H1 (cell line): Measurements from ENCODE around the gene MBD3L2B. TPM values are rescaled to one million over a fixed set of nuclear protein-coding genes. Genes with fewer than 3 reads are reported as not detected.

ENCODE experiments used
- CTCF ChIA-PET: fragments of 300-600 bp; sonication (Branson Sonifier 250); formaldehyde crosslinking; loops from one replicate; lab custom pipeline; 2021; ENCODE audit not compliant: partially characterized antibody; lab: Charles Lee
- POLR2A ChIA-PET: fragments of 300-600 bp; sonication (Branson Sonifier 250); formaldehyde crosslinking; loops from one replicate; lab custom pipeline; 2021; ENCODE audit warnings: inconsistent platforms; ENCODE audit not compliant: partially characterized antibody; lab: Charles Lee
- DNase-seq, 2 experiments: peaks; one replicate each; pipeline versions ENCODE4 v3.0.0 to v3.0.0-alpha.2; 2010 to 2022; ENCODE audit warnings: low spot score in 2 of 2, low read depth in 1 of 2, mixed read lengths in 1 of 2
- FAIRE-seq: peaks from 2 replicates; lab custom pipeline; 2011; peaks lifted over from hg19 to GRCh38; lab: Jason Lieb, UNC
- H2AFZ ChIP-seq: 2 replicates; pipeline ENCODE4 v1.8.1; 2012; ENCODE audit warnings: low read length, inconsistent platforms
- H2AK5ac ChIP-seq: 2 replicates; pipeline ENCODE4 v1.6.1; 2013; ENCODE audit warnings: low read depth, low read length
- H2BK120ac ChIP-seq: replicated peaks from 2 replicates; pipeline ENCODE3; 2013; ENCODE audit warnings: low read depth, low read length, inconsistent platforms
- H2BK12ac ChIP-seq: 2 replicates; pipeline ENCODE4 v1.6.1; 2013; ENCODE audit warnings: low read depth, low read length
- H2BK15ac ChIP-seq: 2 replicates; pipeline ENCODE4 v1.6.1; 2013; ENCODE audit warnings: low read length
- H2BK20ac ChIP-seq: 2 replicates; pipeline ENCODE4 v1.6.1; 2013; ENCODE audit warnings: low read length
- H2BK5ac ChIP-seq: 2 replicates; pipeline ENCODE4 v1.6.1; 2013; ENCODE audit warnings: low read depth, low read length
- H3K14ac ChIP-seq: 2 replicates; pipeline ENCODE4 v1.6.1; 2013; ENCODE audit warnings: inconsistent platforms; ENCODE audit not compliant: insufficient read length
- H3K18ac ChIP-seq: 2 replicates; pipeline ENCODE4 v1.6.1; 2013; ENCODE audit warnings: low read length; ENCODE audit errors: extremely low read depth
- H3K23ac ChIP-seq: 2 replicates; pipeline ENCODE4 v1.6.1; 2013; ENCODE audit warnings: inconsistent platforms; ENCODE audit not compliant: insufficient read length
- H3K23me2 ChIP-seq: 2 replicates; pipeline ENCODE4 v1.6.1; 2013; ENCODE audit warnings: low read depth, low read length
- H3K27ac ChIP-seq: 2 replicates; pipeline ENCODE4 v1.6.1; 2011; ENCODE audit warnings: low read depth, low read length, inconsistent platforms
- H3K27me3 ChIP-seq, 4 experiments: replicated peaks in 1 of 4; 1 replicate in 1 of 4; 2 replicates in 3 of 4; pipeline versions ENCODE4 v1.6.1 to v1.8.1; 2011 to 2013; ENCODE audit warnings: low read length in 3 of 4, mild to moderate bottlenecking in 3 of 4, inconsistent platforms in 2 of 4, mixed read lengths in 2 of 4, moderate library complexity in 1 of 4; ENCODE audit not compliant: control insufficient read depth in 3 of 4, insufficient read depth in 3 of 4; ENCODE audit errors: extremely low read depth in 1 of 4
- H3K36me3 ChIP-seq, 4 experiments: 2 replicates each; pipeline versions ENCODE4 v1.6.1 to v1.8.1; 2011 to 2013; ENCODE audit warnings: mild to moderate bottlenecking in 4 of 4, low read length in 3 of 4, moderate library complexity in 2 of 4, control low read depth in 1 of 4, inconsistent platforms in 1 of 4; ENCODE audit not compliant: insufficient read depth in 4 of 4, control insufficient read depth in 2 of 4
- H3K4ac ChIP-seq: replicated peaks from 2 replicates; pipeline ENCODE3; 2013; ENCODE audit warnings: low read length, low read depth, mixed read lengths, inconsistent platforms; ENCODE audit not compliant: insufficient read length
- H3K4me1 ChIP-seq, 4 experiments: replicated peaks in 1 of 4; 1 replicate in 1 of 4; 2 replicates in 3 of 4; pipeline versions ENCODE4 v1.6.1 to v1.8.1; 2011 to 2013; ENCODE audit warnings: low read length in 3 of 4, inconsistent platforms in 2 of 4, mixed read lengths in 1 of 4; ENCODE audit not compliant: insufficient read depth in 4 of 4, control insufficient read depth in 3 of 4
- H3K4me2 ChIP-seq, 2 experiments: 2 replicates each; pipeline versions ENCODE4 v1.6.1 to v1.8.1; 2011 to 2013; ENCODE audit warnings: low read depth in 2 of 2, low read length in 2 of 2, control low read depth in 1 of 2, inconsistent platforms in 1 of 2, mild to moderate bottlenecking in 1 of 2; ENCODE audit not compliant: insufficient read depth in 1 of 2
- H3K4me3 ChIP-seq, 4 experiments: fragments of 200-600, 300-600 bp in 1 of 4; sonication (generic), shearing (Covaris generic), sonication (Bioruptor Twin) in 1 of 4; 2 replicates each; pipeline versions ENCODE4 v1.5.1 to v1.8.1; 2011 to 2016; ENCODE audit warnings: low read length in 4 of 4, low read depth in 3 of 4, control low read depth in 2 of 4, inconsistent platforms in 2 of 4, mild to moderate bottlenecking in 2 of 4, mixed read lengths in 1 of 4, moderate library complexity in 1 of 4; ENCODE audit not compliant: insufficient read depth in 2 of 4; ENCODE audit errors: extremely low read depth in 1 of 4
- H3K56ac ChIP-seq: replicated peaks from 2 replicates; pipeline ENCODE3; 2013; ENCODE audit warnings: low read depth, mild to moderate bottlenecking, mixed read lengths, low read length, inconsistent platforms; ENCODE audit not compliant: insufficient read length
- H3K79me1 ChIP-seq: 2 replicates; pipeline ENCODE4 v1.6.1; 2013; ENCODE audit warnings: low read depth, low read length, control low read depth
- H3K79me2 ChIP-seq, 2 experiments: 2 replicates each; pipeline versions ENCODE4 v1.6.1 to v1.8.1; 2012 to 2013; ENCODE audit warnings: low read length in 2 of 2, mild to moderate bottlenecking in 2 of 2, inconsistent platforms in 1 of 2; ENCODE audit not compliant: insufficient read depth in 2 of 2, control insufficient read depth in 1 of 2
- H3K9ac ChIP-seq, 4 experiments: replicated peaks in 1 of 4; 1 replicate in 1 of 4; 2 replicates in 3 of 4; pipeline versions ENCODE4 v1.6.1 to v1.8.1; 2011 to 2013; ENCODE audit warnings: low read depth in 3 of 4, low read length in 3 of 4, control low read depth in 2 of 4, mild to moderate bottlenecking in 2 of 4, moderate library complexity in 2 of 4, inconsistent platforms in 1 of 4; ENCODE audit errors: extremely low read depth in 1 of 4
- H3K9me3 ChIP-seq, 2 experiments: 2 replicates each; pipeline versions ENCODE4 v1.6.1 to v1.8.1; 2012 to 2013; ENCODE audit warnings: mild to moderate bottlenecking in 2 of 2, moderate library complexity in 2 of 2, control low read depth in 1 of 2, inconsistent platforms in 1 of 2, low read depth in 1 of 2, low read length in 1 of 2, mixed read lengths in 1 of 2; ENCODE audit not compliant: insufficient read depth in 2 of 2
- H4K20me1 ChIP-seq, 2 experiments: replicated peaks in 1 of 2; 2 replicates each; pipeline versions ENCODE3 to v1.8.1; 2011 to 2013; ENCODE audit warnings: inconsistent platforms in 2 of 2, low read length in 2 of 2, mild to moderate bottlenecking in 1 of 2; ENCODE audit not compliant: insufficient read depth in 2 of 2, control insufficient read depth in 1 of 2
- H4K5ac ChIP-seq: 2 replicates; pipeline ENCODE4 v1.6.1; 2013; ENCODE audit warnings: low read length, low read depth, mixed read lengths, inconsistent platforms; ENCODE audit not compliant: insufficient read length
- H4K8ac ChIP-seq: 2 replicates; pipeline ENCODE4 v1.8.0; 2013; ENCODE audit warnings: mild to moderate bottlenecking, moderate library complexity, low read length, inconsistent platforms; ENCODE audit not compliant: insufficient read depth; ENCODE audit errors: extremely low read depth
- H4K91ac ChIP-seq: replicated peaks from 2 replicates; pipeline ENCODE3; 2013; ENCODE audit warnings: low read length, mixed read lengths, inconsistent platforms; ENCODE audit not compliant: insufficient read length
- BRCA1 ChIP-seq: IDR thresholded peaks from 2 replicates; pipeline ENCODE4 v1.6.1; 2012; ENCODE audit warnings: low read depth, low read length, improper control_type of control experiment
- HDAC2 ChIP-seq, 2 experiments: fragments of 300-600 bp in 1 of 2; sonication (generic) in 1 of 2; IDR thresholded peaks; 2 replicates each; pipeline ENCODE4 v1.6.1; 2011 to 2012; ENCODE audit warnings: low read depth in 2 of 2, low read length in 2 of 2, mild to moderate bottlenecking in 2 of 2, moderate library complexity in 2 of 2, borderline replicate concordance in 1 of 2, inconsistent platforms in 1 of 2
- JUN ChIP-seq: IDR thresholded peaks from 2 replicates; pipeline ENCODE4 v1.6.1; 2011; ENCODE audit warnings: low read depth, mild to moderate bottlenecking, improper control_type of control experiment, low read length
- NANOG ChIP-seq: IDR thresholded peaks from 2 replicates; pipeline ENCODE4 v1.6.1; 2011; ENCODE audit warnings: low read length, low read depth, mild to moderate bottlenecking, inconsistent platforms; ENCODE audit not compliant: insufficient read depth, poor library complexity, severe bottlenecking
- SIRT6 ChIP-seq: IDR thresholded peaks from one replicate; pipeline ENCODE4 v1.7.1; 2012; ENCODE audit warnings: low read length, inconsistent platforms
- SRF ChIP-seq: IDR thresholded peaks from 2 replicates; pipeline ENCODE4 v1.6.1; 2011; ENCODE audit warnings: mild to moderate bottlenecking, low read depth, low read length, moderate library complexity
- USF2 ChIP-seq: IDR thresholded peaks from 2 replicates; pipeline ENCODE4 v1.6.1; 2011; ENCODE audit warnings: low read length, improper control_type of control experiment
- WGBS, 2 experiments: shearing (Covaris generic) in 1 of 2; methylation state at CpG; one replicate each; pipeline versions ENCODE4 v1.1.6 to v1.1.7; 2013 to 2015; ENCODE audit warnings: low lambda C conversion rate in 2 of 2, mixed read lengths in 2 of 2, inconsistent platforms in 1 of 2, low coverage in 1 of 2, missing lambda C conversion rate in 1 of 2; ENCODE audit not compliant: insufficient replicate concordance in 2 of 2, insufficient coverage in 1 of 2, insufficient read length in 1 of 2; ENCODE audit errors: extremely low coverage in 1 of 2, missing lambda C conversion rate in 1 of 2; 5-methylcytosine and 5-hydroxymethylcytosine counted together
- polyA plus RNA-seq, 7 experiments: library from polyadenylated mRNA; depleted of rRNA in 3 of 7; stranded (reverse) in 5 of 7; unstranded in 2 of 7; fragments of >200 nt in 5 of 7; fragments of 200-250 nt in 2 of 7; gene quantifications; 1 replicate in 5 of 7; 2 replicates in 1 of 7; 4 replicates in 1 of 7; pipeline versions ENCODE4 v1.2.1 to v1.2.3, GENCODE V29; 2011 to 2013; ENCODE audit warnings: missing spikeins in 2 of 7, mixed read lengths in 2 of 7
- total RNA-seq: library from RNA; stranded (reverse); fragmentation: NEBNext Ultra II Directional; extraction: Animal tissue kit (Norgen Biotek cat#: 25700); gene quantifications from 2 replicates; pipeline ENCODE4 v1.2.1, GENCODE V29; 2021
- TF ChIP-seq, protein P1 (sequence below): IDR thresholded peaks from 2 replicates; pipeline ENCODE4 v1.6.1; 2012; ENCODE audit warnings: low read length, inconsistent platforms

Gene MBD3L2B
- total and polyA plus RNA-seq, 2 of the 8 experiments (the other 6 are each of a cell fraction or from before 2014, with no cell fraction given): not detected

GRCh38 chr19:6970021-6970420 lies 51.2 kb downstream of the MBD3L2B start:
- H3K23ac ChIP-seq: no peak overlapping the region
- no peaks in the 10 kb centered on the region for H4K20me1 ChIP-seq
- no peak overlapping the region for H2BK20ac ChIP-seq
- H3K56ac ChIP-seq: no peak overlapping the region
- no peaks in the 10 kb centered on the region for H3K4me1 ChIP-seq
- H2BK120ac ChIP-seq: no peak overlapping the region
- no peak overlapping the region for H3K27ac ChIP-seq
- H3K4ac ChIP-seq: no peak overlapping the region
- no peak overlapping the region for H2BK12ac ChIP-seq
- no peak for DNase-seq
- H3K4me2 ChIP-seq: no peak overlapping the region
- no peak overlapping the region for H3K4me3 ChIP-seq
- H3K23me2 ChIP-seq: no peaks in the 10 kb centered on the region
- no peak overlapping the region for H4K91ac ChIP-seq
- no peaks in the 10 kb centered on the region for H3K79me1 ChIP-seq
- no peak overlapping the region for H3K9ac ChIP-seq
- TF ChIP-seq SRF: no peak
- TF ChIP-seq JUN: no peak
- TF ChIP-seq NANOG: no peak
- TF ChIP-seq HDAC2 (IDR thresholded peaks at IDR 0.05; ENCODE audit: borderline replicate concordance in 1 of 2, low read depth in 2 of 2, low read length in 2 of 2): no peak
- TF ChIP-seq, protein P1, sequence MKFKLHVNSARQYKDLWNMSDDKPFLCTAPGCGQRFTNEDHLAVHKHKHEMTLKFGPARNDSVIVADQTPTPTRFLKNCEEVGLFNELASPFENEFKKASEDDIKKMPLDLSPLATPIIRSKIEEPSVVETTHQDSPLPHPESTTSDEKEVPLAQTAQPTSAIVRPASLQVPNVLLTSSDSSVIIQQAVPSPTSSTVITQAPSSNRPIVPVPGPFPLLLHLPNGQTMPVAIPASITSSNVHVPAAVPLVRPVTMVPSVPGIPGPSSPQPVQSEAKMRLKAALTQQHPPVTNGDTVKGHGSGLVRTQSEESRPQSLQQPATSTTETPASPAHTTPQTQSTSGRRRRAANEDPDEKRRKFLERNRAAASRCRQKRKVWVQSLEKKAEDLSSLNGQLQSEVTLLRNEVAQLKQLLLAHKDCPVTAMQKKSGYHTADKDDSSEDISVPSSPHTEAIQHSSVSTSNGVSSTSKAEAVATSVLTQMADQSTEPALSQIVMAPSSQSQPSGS: no peak
- TF ChIP-seq USF2: no peak
- no peak for TF ChIP-seq BRCA1
- TF ChIP-seq SIRT6: no peak
- TF ChIP-seq, all 59 proteins: peak for 0
- no peak overlapping the region for H2BK5ac ChIP-seq
- H3K27me3 ChIP-seq: no peaks in the 10 kb centered on the region
- ChIA-PET CTCF (no interaction called here), POLR2A (no interaction called here)
- H2BK15ac ChIP-seq: no peak overlapping the region
- no peak overlapping the region for H3K14ac ChIP-seq
- FAIRE-seq: no peak
- H2AK5ac ChIP-seq: no peak overlapping the region
- no peak overlapping the region for H2AFZ ChIP-seq
- H4K5ac ChIP-seq: no peak overlapping the region
- WGBS, 2 experiments: 57% methylated on average over 2 of the region's 2 CpGs; no CpG with 5 or more reads in 1 of the 2 experiments
- no peaks in the 10 kb centered on the region for H3K79me2 ChIP-seq
- no peak overlapping the region for H4K8ac ChIP-seq
- H3K36me3 ChIP-seq: no peaks in the 10 kb centered on the region
- H3K9me3 ChIP-seq: peaks cover 67 to 82% of the 10 kb centered on the region in 2 experiments
- H3K18ac ChIP-seq: no peak overlapping the region
